PC-3 (cell line): ENCODE data around the gene PQBP1. TPM values are rescaled to one million over a fixed set of nuclear protein-coding genes. Genes with fewer than 3 reads are reported as not detected.

ENCODE experiments used
- ATAC-seq: fragments of 200-7000 bp; cut with Tn5 transposase; 2 replicates; pipeline ENCODE4 v1.9.1; 2020; ENCODE audit warnings: mild to moderate bottlenecking, moderate library complexity
- BruUV-seq: library from RNA; stranded (reverse); fragments of 400-500 nt; replicated peaks from 2 replicates; lab custom pipeline; 2021; lab: Mats Ljungman, UMichigan
- CTCF ChIA-PET: fragments of 300-600 bp; sonication (Branson Sonifier 250); formaldehyde crosslinking; loops from one replicate; lab custom pipeline; 2022; ENCODE audit warnings: antibody characterized with exemption; lab: Charles Lee
- POLR2A ChIA-PET: fragments of 300-600 bp; sonication (Branson Sonifier 250); formaldehyde crosslinking; loops from one replicate; lab custom pipeline; 2022; ENCODE audit warnings: antibody characterized with exemption; ENCODE audit not compliant: unreplicated experiment; lab: Charles Lee
- DNase-seq: peaks from one replicate; pipeline ENCODE4 v3.0.0-alpha.2; 2015
- H2AFZ ChIP-seq: fragments of 300-600 bp; sonication (generic); 2 replicates; pipeline ENCODE4 v1.6.0; 2016; ENCODE audit warnings: antibody characterized with exemption, low read length
- H3F3A ChIP-seq: fragments of 300-600 bp; sonication (generic); one replicate; pipeline ENCODE4 v1.6.0; 2017; ENCODE audit warnings: antibody characterized with exemption, low read length, control low read depth, mild to moderate bottlenecking; ENCODE audit not compliant: unreplicated experiment
- H3K27ac ChIP-seq: fragments of 300-600 bp; sonication (generic); 2 replicates; pipeline ENCODE4 v1.5.1; 2016; ENCODE audit warnings: mild to moderate bottlenecking, low read length
- H3K27me3 ChIP-seq: fragments of 300-600 bp; sonication (generic); 2 replicates; pipeline ENCODE4 v1.6.1; 2016; ENCODE audit warnings: low read length, mixed read lengths
- H3K36me3 ChIP-seq: fragments of 300-600 bp; sonication (generic); 2 replicates; pipeline ENCODE4 v1.6.1; 2016; ENCODE audit warnings: low read depth, mixed run types, low read length, mixed read lengths
- H3K4me1 ChIP-seq: fragments of 300-600 bp; sonication (generic); 2 replicates; pipeline ENCODE4 v1.5.1; 2016; ENCODE audit warnings: low read length; ENCODE audit not compliant: insufficient read depth
- H3K4me2 ChIP-seq: fragments of 300-600 bp; sonication (generic); 2 replicates; pipeline ENCODE4 v1.6.0; 2016; ENCODE audit warnings: low read length
- H3K4me3 ChIP-seq: fragments of 300-600 bp; sonication (generic); 2 replicates; pipeline ENCODE4 v1.5.1; 2016; ENCODE audit warnings: mild to moderate bottlenecking, low read length, mixed read lengths
- H3K79me2 ChIP-seq: fragments of 300-600 bp; sonication (generic); 2 replicates; pipeline ENCODE4 v1.6.1; 2017; ENCODE audit warnings: low read length, mixed read lengths
- H3K9ac ChIP-seq: fragments of 300-600 bp; sonication (generic); 2 replicates; pipeline ENCODE4 v1.6.0; 2016; ENCODE audit warnings: mild to moderate bottlenecking, low read length
- H3K9me2 ChIP-seq: fragments of 300-600 bp; sonication (generic); replicated peaks from 2 replicates; pipeline ENCODE4 v1.6.1; 2016; ENCODE audit warnings: mixed run types, low read length, mixed read lengths
- H3K9me3 ChIP-seq: fragments of 300-600 bp; sonication (generic); 2 replicates; pipeline ENCODE4 v1.6.1; 2016; ENCODE audit warnings: low read length, mixed read lengths
- H4K20me1 ChIP-seq: fragments of 300-600 bp; sonication (generic); 2 replicates; pipeline ENCODE4 v1.6.1; 2016; ENCODE audit warnings: low read length, mixed read lengths
- CTCF ChIP-seq: fragments of 300-600 bp; sonication (generic); conservative IDR thresholded peaks from 2 replicates; pipeline ENCODE4 v1.5.1; 2017; ENCODE audit warnings: antibody characterized with exemption, low read depth, mild to moderate bottlenecking, low read length
- EZH2 ChIP-seq: fragments of 300-600 bp; sonication (generic); IDR thresholded peaks from one replicate; pipeline ENCODE4 v1.6.1; 2017; ENCODE audit warnings: antibody characterized with exemption, mild to moderate bottlenecking, low read length; ENCODE audit not compliant: unreplicated experiment
- EZH2phosphoT487 ChIP-seq: fragments of 300-600 bp; sonication (generic); IDR thresholded peaks from 2 replicates; pipeline ENCODE4 v1.6.1; 2018; ENCODE audit warnings: mild to moderate bottlenecking, antibody characterized with exemption, low read length, borderline replicate concordance
- intact Hi-C: fragments of 100-400 bp; cut with micrococcal nuclease; formaldehyde crosslinking; loops from 2 replicates; pipeline ENCODE4 v1.9.0; 2023
- total RNA-seq: library from RNA; depleted of rRNA; stranded (reverse); fragments of >200 nt; gene quantifications from 2 replicates; pipeline ENCODE4 v1.2.3, GENCODE V29; 2014

PQBP1 gene
- total RNA-seq, 1 experiment from 2014 or later, result 189 TPM

- POLR2A ChIA-PET, result no interaction called here
- no peaks in the 10 kb centered on the region for H3K9me2 ChIP-seq
- H3K36me3 ChIP-seq, result peaks cover 11% of the 10 kb centered on the region; the same call in 1 of the 2 replicates
- no peaks in the 10 kb centered on the region for H4K20me1 ChIP-seq
- no peak overlapping the region for H2AFZ ChIP-seq
- H3K27me3 ChIP-seq, result no peaks in the 10 kb centered on the region
- TF ChIP-seq CTCF, result no peak
- no peak for TF ChIP-seq EZH2
- no peak for TF ChIP-seq EZH2phosphoT487
- intact Hi-C loops, result loop anchor here (5.0 kb wide), 1 partner anchor 111 kb away; the partner anchor contains the start of gene HDAC6
- H3K4me2 ChIP-seq, result no peak overlapping the region
- H3K4me3 ChIP-seq, result no peak overlapping the region
- H3K9ac ChIP-seq, result no peak overlapping the region
- no peaks in the 10 kb centered on the region for H3F3A ChIP-seq
- H3K4me1 ChIP-seq, result peaks cover 19% of the 10 kb centered on the region
- peaks cover 56% of the 10 kb centered on the region for H3K79me2 ChIP-seq
- CTCF ChIA-PET, result no interaction called here
- DNase-seq (no peak), ATAC-seq (no peak)
- no peaks in the 10 kb centered on the region for H3K9me3 ChIP-seq
- H3K27ac ChIP-seq, result no peak overlapping the region
- no TSS peak for BruUV-seq
These were observed 16.1 kb downstream of the PQBP1 start for GRCh38 chrX:48913605-48914366.

- H3K9me3 ChIP-seq, result no peaks in the 10 kb centered on the region
- no peak for ATAC-seq
- no peak for TF ChIP-seq EZH2phosphoT487
- TF ChIP-seq EZH2, result no peak
- TF ChIP-seq CTCF, result no peak
- ChIA-PET POLR2A (no interaction called here), CTCF (no interaction called here)
- no peak for DNase-seq
- intact Hi-C loops, result loop anchor here (5.0 kb wide), 3 partner anchors 42 to 153 kb away; partner anchors contain the start of genes GLOD5, HDAC6 and OTUD5
- no peaks in the 10 kb centered on the region for H4K20me1 ChIP-seq
- H3F3A ChIP-seq, result no peaks in the 10 kb centered on the region
- H3K4me3 ChIP-seq, result no peak overlapping the region
- H3K36me3 ChIP-seq, result peaks cover 11% of the 10 kb centered on the region; the same call in 1 of the 2 replicates
- no peak overlapping the region for H3K4me2 ChIP-seq
- H3K9me2 ChIP-seq, result no peaks in the 10 kb centered on the region
- peaks cover 45% of the 10 kb centered on the region for H3K79me2 ChIP-seq
- no peak overlapping the region for H2AFZ ChIP-seq
- H3K27me3 ChIP-seq, result no peaks in the 10 kb centered on the region
- peaks cover 26% of the 10 kb centered on the region for H3K4me1 ChIP-seq
- BruUV-seq, result no TSS peak
- H3K9ac ChIP-seq, result no peak overlapping the region
- no peak overlapping the region for H3K27ac ChIP-seq
These were observed 17.1 kb downstream of the PQBP1 start for GRCh38 chrX:48914593-48915493.
